ENCODE data around the gene ACAA2.

ACAA2 gene

GRCh38 chr18:49764032-49764431, 49.3 kb downstream of the ACAA2 start:
- DNase-seq = no peak

DNA sequence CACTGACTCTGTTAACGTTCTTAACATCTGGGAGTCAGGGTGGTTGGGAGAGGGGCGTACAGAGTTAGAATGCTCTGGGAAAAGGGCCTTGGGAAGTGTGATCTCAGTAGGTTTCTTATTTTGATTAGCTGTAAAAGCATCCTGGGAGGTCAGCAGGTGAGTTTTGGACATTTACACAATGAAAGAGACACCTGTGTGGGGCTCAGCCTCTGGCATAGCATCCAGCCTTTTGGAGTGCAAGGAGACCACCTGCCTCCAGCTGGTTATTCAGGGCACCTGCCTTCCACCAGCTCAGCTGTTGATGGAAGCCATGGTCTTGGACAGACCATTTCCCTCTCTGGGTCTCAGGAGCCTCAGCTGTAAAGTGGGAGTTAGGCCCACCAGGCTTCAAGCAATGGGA, 49.7 kb downstream of the ACAA2 start:
- no peak for DNase-seq

DNA sequence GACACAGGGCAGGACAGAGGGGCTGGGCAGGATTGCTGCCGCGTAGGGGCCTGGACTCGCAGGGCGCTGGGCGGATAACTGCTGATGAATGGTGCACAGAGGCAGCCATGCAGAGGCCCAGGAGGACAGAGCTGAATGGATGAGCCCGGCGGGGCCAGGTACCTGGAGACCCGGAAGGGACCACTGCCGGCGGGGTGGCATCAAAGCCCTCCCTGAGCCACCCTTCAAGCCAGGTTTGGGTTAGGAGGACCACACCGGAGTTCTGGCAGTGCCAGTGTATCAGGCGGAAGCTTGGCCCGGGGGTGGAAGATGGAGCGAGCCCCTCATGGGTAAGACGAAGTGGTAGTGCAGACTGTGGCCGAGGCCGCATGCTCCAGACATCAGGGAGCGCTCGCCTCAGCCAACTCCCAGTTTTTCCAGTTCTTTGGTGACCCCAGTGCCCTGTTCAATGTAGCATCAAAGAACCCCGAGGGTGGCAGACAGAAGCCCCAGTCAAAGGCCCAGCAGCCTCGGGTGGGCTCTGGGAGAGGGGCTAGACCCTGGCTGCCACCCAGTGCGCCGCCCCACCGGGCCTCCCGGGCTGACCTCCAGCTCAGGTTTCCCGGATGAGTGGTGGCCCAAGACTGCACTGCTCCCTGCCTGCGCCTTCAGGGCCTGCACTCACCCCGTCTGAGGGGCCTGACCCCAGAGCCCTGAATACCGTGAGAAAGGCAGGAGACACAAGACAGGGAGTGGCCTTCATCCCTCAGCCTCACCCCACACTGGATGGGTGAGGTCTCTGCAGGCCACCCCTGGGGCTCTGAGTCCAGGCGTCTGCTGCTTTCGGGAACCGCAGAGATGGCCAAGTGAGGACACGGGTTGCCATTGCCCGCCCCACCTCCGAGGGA, 50.9 kb downstream of the ACAA2 start:
- DNase-seq = no peak

- no peak for DNase-seq
Measured at GRCh38 chr18:49761771-49762170, 51.6 kb downstream of the ACAA2 start.

GRCh38 chr18:49758263-49758610, 55.1 kb downstream of the ACAA2 start:
- no peak for DNase-seq

GRCh38 chr18:49757513-49758262, 55.6 kb downstream of the ACAA2 start:
- no peak for DNase-seq

- DNase-seq = no peak
Measured at GRCh38 chr18:49756671-49757362, 56.5 kb downstream of the ACAA2 start.

DNA sequence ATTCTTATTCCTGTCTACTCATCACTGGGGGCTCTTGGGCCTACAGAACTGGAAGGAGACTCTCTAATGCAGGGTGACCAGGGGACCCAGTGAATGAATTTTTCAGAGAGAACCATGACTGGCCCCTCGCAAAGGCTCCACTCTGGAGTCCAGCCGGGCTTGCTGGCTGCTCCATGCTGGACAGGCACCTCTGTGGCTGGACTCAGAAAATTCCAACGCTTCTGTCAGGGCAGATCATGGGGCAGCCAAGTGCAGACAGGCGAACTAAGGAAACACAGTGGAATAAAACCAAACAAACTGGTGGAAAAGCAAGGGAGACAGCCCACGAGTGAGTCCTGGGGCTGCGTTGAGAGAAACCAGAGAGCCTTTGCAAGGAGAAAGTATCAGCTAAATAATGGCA, 57.2 kb downstream of the ACAA2 start:
- no peak for DNase-seq

GRCh38 chr18:49755489-49755888, 57.8 kb downstream of the ACAA2 start:
- no peak for DNase-seq

GRCh38 chr18:49754866-49755265, 58.5 kb downstream of the ACAA2 start:
- DNase-seq = no peak

DNA sequence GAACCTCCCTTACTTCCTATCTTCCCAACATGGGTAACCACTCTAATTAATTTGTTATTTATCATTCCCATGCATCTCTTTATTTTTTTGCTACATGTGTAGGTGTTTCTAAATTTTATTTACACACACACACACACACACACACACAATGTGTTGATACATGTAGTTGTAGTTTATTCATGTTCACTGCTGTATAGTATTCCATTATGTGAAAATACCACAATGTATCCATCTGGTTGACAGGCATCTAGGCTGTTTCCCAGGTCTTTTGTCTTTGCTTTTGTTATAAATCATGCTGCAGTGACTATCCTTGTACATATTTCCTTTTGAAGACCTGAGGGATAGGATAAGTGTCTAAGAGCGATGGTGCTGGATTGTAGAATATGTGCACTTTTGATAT, 59.7 kb downstream of the ACAA2 start:
- DNase-seq = no peak

DNA sequence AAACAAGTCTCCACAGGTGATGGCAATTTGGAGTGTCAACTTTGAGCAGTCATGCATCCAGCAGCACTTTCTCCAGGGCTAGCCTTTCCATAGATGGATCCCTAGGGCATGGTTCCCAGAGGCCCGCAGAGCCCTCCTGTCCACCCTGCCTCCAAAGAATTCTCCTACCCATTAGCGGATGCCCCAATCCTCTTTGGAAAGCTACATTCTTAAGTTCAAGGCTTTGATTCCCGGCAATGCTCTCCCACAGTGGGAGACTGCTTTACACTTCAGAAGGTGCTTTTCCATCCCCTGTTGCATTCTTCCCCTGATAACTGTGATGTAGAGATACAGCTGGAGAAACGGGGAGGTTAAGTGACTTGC, 61.3 kb downstream of the ACAA2 start:
- no peak for DNase-seq

DNA sequence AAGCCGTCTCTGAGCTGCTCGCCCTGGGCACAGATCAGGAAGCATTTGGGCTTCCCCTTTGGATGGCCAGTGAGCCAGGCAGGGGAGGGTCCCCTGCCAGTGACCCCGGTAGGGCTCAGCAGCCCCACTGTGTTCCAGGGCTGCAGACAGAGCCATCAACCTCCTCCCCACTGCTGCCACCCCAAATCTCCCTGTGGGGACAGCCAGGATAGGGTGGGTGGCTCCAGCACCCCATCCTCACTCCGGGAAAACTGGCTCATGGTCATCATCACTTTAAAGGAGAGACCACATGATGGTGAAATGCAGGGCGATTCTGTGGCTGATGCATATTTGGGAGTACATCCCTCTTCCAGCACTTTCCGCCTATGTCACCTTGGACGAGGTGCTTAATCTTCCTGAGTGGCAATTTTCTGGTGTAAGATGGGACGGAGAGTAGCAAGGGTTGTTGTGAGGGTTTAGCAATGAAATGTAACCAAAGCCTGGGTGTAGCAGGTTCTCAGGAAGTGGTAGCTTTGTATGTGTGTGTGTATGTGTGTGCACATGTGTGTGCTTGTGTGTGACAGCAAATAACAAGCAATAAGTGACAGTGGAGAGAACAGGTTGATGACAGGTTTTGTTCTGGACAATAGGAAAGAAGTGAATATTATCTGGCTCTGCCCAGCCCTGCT, 61.8 kb downstream of the ACAA2 start:
- DNase-seq = peak; percentile 48

- no peak for DNase-seq
Measured at GRCh38 chr18:49749563-49749962, 63.8 kb downstream of the ACAA2 start.

DNA sequence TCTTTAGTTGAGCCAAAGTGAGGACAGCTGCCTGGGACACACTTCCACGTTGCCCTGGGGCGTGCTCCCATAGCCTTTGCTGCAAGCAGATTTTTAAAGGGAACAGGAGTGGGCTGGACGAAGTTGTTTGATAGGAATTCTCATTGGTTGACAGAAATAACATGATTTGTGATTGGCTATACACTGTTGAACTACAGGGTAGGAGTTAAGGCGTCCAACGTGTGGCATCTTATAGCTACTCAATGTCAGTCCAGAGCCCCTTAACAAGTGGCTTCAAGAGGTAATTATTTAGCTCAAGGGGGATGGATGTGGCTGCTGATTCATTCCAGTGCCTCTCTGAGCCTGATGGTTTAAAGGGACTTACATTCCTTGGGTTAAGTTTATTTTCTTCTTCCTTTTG, 65.5 kb downstream of the ACAA2 start:
- no peak for DNase-seq

- no peak for DNase-seq
Measured at GRCh38 chr18:49745045-49746014, 68.0 kb downstream of the ACAA2 start.

GRCh38 chr18:49744376-49745008, 68.8 kb downstream of the ACAA2 start:
- DNase-seq = no peak

DNA sequence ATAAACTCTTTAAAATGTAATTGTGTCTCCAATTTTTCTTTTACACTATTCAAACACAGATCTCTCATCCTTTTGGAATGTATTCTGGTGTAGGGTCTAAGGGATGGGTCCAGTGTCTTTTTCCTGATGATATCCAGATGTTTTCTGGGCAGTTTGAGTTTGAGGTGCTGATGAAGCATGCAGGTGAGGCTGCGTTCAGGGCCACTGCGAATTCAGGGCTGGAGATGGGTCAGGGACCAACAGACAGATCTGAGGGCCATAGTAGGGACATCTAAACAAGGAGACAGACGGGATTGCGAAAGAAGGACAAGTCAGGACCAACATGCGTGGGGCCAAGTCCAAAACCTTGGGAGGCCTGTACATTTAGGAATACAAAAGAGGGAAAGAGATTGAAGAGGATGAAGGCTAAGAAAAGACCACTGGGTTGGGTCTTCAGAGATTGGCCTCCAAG, 70.2 kb downstream of the ACAA2 start:
- no peak for DNase-seq

DNA sequence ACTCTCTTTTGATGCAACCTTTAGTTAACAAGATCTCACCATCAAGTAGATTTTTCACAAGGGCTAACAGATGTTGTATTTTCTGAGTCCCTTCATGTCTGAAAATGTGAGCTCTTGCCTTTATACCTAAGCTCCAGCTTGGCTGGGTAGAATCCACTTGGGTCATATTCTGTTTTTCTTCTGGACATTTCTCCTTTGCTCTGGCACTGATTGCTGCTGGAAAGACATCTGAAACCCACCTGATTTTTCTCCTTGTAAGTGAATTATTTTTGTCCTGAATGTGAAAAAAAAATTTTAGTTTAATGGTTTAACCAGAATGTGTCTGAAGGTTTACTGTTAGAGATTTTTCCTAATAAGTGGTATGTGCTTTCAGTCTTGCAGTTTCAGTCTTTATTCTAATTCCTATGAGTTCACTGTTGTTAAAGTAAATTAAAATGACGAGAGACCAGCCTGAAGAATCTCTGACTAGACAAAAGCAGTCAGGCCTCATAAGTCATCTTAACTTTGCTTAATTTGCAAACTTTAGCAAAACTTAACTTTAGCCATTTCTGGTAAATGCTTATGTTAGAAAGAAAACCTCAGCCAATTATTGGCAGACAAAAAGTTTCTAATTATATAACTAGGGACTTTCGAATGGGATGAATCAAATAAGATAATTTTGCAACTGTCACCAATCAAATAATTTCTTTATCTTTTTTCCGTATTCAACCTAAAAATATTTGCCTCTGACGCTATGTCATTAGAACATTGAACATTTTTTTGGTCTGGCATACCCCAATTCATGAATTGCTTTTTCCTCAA, 70.8 kb downstream of the ACAA2 start:
- DNase-seq = no peak

GRCh38 chr18:49739275-49739674, 74.1 kb downstream of the ACAA2 start:
- DNase-seq = no peak

- no peak for DNase-seq
Measured at GRCh38 chr18:49738721-49739120, 74.6 kb downstream of the ACAA2 start.
